ENCODE results near the gene RHOT2.

DNA sequence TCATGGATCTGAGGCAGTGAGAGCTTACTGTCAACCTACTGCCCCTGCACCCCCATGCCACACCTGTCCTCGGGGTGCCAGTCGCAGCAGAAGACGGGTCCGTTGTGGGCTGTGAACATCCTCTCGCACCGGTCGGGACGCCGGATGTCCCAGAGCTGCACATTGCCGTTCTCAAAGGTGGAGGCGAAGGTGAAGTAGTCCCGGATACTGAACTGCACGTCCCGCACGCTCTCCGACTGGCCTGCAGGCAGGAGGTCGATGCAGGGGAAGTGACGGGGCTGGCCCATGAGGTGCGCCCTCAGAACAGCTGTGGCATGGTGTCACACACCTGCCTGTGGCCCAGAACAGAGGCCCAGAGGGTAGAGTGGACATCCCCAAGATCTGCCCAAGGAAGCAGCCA is 19.6 kb downstream of the RHOT2 start:
- TF ChIP-seq, protein P1, sequence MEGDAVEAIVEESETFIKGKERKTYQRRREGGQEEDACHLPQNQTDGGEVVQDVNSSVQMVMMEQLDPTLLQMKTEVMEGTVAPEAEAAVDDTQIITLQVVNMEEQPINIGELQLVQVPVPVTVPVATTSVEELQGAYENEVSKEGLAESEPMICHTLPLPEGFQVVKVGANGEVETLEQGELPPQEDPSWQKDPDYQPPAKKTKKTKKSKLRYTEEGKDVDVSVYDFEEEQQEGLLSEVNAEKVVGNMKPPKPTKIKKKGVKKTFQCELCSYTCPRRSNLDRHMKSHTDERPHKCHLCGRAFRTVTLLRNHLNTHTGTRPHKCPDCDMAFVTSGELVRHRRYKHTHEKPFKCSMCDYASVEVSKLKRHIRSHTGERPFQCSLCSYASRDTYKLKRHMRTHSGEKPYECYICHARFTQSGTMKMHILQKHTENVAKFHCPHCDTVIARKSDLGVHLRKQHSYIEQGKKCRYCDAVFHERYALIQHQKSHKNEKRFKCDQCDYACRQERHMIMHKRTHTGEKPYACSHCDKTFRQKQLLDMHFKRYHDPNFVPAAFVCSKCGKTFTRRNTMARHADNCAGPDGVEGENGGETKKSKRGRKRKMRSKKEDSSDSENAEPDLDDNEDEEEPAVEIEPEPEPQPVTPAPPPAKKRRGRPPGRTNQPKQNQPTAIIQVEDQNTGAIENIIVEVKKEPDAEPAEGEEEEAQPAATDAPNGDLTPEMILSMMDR (IDR thresholded peaks at IDR 0.05): no peak
- no peak for TF ChIP-seq POLR2A (IDR thresholded peaks at IDR 0.05)

Data from Peyer's patch (tissue), 4 donors.